GM18517 (cell line): ENCODE data around the gene TCHHL1.

ENCODE experiments used
- ATAC-seq: cut with Tn5 transposase; IDR thresholded peaks from one replicate; pipeline ENCODE4 v1.9.1; 2021; ENCODE audit warnings: mild to moderate bottlenecking, moderate library complexity; ENCODE audit not compliant: unreplicated experiment

Gene TCHHL1

DNA sequence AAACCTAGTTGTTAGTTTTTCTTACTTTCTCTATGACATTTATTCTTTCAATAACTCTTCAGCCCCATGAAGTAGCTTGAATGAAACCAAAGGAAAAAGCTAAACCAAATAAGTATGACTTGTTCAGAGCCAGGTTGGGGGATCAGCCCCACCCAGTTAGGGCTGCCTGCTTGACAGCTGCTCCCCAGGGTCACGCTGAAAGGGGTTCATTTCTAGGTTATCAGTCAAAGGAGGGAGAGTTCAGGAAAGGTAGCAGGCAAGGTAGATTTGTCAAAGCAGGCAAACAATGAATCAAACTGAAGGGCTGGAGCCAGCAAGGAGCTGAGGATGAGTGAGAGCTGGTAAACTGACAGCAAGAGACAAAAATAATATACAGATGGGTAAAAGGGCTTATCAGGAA, 49.0 kb downstream of the TCHHL1 start:
- no peak for ATAC-seq

DNA sequence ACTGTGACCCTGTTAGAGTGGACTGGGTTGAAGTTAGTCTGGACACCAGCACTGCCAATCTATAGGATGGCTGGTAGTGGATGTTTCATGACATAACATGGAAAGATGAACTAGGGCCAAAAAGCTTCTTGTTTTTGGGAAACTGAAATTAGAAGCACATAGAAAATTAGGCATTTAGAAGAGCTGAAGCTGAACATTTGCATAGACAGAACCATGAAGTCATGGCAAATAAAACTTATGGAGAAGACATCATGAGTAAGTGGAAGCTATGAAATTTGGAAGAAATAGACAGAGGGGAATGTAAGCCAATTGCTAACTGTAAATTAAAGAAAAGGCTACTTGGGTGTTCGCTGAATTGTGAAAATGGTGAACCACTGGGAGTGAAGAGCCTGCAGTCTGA, 49.4 kb downstream of the TCHHL1 start:
- ATAC-seq, result no peak

DNA sequence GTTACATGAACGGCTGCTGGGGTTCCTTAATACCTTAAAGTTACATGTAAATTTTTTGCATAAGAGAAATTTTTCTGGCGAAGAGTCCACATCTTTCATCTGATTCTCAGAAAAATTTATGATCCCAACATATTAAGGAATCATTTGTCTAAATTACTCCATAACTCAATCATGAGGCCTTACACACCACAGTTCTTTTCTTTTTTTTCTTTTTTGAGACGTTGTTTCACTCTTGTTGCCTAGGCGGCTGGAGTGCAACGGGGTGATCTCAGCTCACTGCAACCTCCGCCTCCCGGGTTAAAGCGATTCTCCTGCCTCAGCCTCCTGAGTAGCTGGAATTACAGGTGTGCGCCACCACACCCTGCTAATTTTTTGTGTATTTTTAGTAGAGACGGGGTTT, 50.0 kb downstream of the TCHHL1 start:
- ATAC-seq, result no peak

DNA sequence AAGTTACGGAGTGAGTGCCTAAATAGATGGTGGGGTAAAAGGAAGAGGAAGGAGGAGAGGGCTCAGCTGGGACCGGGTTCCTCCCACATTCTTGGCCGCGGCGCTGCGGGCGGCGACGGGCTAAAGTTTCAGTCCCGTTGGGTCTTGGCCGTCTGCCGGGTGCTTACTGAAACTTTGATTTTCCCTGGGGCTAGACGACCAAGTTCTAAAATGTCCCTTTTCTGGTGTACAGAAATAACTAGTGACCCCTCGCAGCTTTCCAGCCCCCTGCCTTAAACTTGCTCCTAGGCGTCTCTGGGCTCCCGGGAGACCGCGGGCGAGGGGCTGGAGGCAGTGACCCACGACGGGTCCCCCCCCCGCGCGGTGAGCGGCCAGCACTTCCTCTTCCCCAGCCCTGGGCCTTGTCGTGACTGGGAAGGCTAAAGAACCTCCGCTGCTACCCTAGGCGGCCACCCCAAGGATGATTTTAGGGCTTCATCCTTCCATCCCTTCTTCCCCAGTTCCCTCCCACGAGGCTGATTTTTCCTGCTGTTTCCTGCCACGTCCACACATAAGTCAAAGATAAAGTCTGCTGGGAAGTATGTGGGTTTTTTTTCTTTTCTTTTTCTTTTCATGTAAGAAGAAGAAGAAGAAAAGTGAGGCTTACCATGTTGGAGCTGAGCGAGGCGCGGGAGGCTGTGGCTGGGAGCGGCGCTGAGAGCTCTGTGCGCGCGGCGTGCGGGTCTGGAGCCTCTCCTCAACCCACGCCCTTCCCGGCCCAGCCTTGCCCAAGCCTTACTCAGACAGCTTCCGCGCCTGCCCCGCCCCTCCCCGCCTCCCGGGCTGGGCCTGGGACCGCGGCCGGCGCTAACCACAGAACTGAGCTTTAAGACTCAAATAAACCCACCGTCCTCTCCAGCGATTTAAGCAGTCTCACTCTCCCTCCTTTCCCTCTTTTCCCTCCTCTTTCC, 52.3 kb downstream of the TCHHL1 start, which contains the start of gene S100A11:
Gene S100A11 (minus strand): TSS at position 738 of the 950 bp plus-strand sequence. CDS start 89 bp downstream, at position 649.
- ATAC-seq, result no peak

DNA sequence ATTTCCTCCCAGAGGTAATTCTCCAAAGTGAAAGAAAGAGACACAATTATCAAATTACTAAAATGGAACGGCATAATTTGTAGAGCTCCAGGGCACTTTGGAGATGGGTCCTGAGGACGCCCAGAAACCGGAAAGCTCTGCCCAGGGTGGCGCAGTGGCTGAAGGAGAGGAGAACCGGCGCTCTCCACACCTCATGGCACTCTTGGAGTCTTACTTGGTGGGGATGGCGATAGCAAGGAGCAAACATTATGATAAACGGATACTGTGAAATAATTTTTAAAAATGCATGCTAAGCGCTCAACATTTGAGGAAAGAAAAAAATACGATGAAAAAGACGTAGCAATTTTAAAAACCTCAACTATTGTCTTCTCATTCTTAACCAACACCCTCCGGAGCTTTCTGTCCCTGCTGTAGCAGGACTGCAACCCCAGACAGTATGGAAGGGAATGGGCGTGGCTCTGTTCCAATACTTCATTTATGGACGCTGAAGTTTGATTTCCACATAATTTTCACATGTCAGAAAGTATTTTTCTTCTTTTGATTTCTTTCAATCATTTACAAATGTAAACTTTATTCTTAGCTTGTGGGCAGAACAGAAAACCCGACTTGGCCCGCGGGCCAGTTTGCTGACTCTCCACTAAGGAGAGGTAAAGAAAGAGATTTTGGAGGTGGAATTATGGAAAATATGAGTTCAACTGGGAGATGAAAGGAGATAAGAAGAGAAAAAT, 53.2 kb downstream of the TCHHL1 start:
- no peak for ATAC-seq

DNA sequence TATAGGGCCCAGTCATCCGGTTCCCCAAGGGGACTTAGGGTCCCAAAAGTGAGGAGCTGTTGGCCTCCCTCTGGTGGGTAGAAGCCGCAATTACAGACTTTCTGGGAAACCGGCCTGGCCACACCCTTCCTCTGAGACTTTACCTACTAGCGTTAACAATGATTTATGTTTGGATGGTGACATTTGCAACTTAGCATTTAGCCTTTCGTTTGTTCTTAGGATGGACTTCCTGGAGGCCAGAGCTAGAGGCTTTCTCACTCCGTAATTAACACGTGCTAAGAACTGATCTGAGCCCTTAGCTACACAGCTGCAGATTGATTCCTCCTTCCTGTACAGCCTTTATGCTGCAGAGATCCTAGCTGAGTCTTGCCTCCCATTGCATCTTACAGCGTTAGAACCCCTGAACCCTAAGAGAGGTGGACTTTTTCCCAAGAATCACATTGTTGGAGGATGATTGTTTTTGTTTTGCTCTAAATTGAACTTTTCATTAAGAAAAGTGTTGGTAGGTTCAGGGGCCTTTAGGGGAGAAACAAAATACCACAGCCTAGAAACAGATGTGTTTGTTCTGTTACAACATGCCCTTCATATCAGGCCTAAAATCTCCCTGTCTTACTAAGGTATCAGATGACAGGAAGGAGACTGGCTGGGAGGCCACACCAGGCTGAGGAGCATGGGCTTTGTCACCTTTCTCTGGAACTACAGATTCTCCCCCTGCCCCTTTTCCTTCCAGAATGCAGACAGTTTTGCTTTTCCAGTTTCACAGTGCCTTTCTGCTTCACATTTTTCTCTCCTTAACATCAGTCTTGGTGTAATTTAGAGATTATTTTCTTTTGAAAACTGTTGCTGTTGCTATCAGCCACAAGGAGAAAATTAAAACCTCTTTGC, 54.0 kb downstream of the TCHHL1 start:
- peak; percentile 62 for ATAC-seq

DNA sequence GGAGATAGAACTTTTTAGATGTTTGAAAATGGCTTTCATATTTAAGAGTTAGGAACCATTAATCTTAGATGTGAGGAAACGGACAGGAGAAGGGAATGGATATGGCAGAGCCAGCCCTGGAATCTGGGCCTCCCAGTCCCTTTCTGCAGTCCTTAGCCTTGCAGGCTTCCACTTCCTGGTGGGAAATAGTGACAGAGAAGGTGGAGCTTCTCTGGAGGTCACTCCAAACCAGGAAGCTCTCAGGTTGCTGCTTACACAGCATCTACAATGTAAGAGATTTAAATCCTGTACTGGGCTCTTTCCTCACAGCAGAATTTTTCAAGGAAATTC, 54.6 kb downstream of the TCHHL1 start:
- peak; percentile 21 for ATAC-seq
